Right forelimb (tissue), 1 donor: ENCODE results near the gene TGIF1.
A peak's percentile ranks its signal among the peaks of the same experiment; 100 is the strongest.

Experiments
- DNase-seq: peaks from one replicate; pipeline ENCODE4 v3.0.0-alpha.2; 2018

TGIF1 gene

GRCh38 chr18:3440341-3440740 lies 9.6 kb upstream of the TGIF1 start:
- DNase-seq = no peak

- DNase-seq = no peak
These were observed 8.7 kb upstream of the TGIF1 start for GRCh38 chr18:3441290-3441689.

- no peak for DNase-seq
These were observed 7.1 kb upstream of the TGIF1 start for GRCh38 chr18:3442919-3443318.

- no peak for DNase-seq
These were observed 5.7 kb upstream of the TGIF1 start for GRCh38 chr18:3444296-3444695.

GRCh38 chr18:3444954-3445353 lies 5.0 kb upstream of the TGIF1 start:
- DNase-seq = no peak

GRCh38 chr18:3447068-3447894 lies 2.7 kb upstream of the TGIF1 start:
- DNase-seq = no peak

GRCh38 chr18:3447895-3448837 lies 1.8 kb upstream of the TGIF1 start:
- peak; percentile 97 for DNase-seq

GRCh38 chr18:3448838-3449511 lies 997 bp upstream of the TGIF1 start:
- peak; percentile 72 for DNase-seq

GRCh38 chr18:3449512-3450011 lies 410 bp upstream of the TGIF1 start:
- DNase-seq = peak; percentile 89

GRCh38 chr18:3450799-3451182 lies 819 bp downstream of the TGIF1 start:
- peak; percentile 86 for DNase-seq

- peak; percentile 96 for DNase-seq
These were observed 1.4 kb downstream of the TGIF1 start for GRCh38 chr18:3451183-3451988.

GRCh38 chr18:3451989-3452749 lies 2.2 kb downstream of the TGIF1 start:
- peak; percentile 76 for DNase-seq

GRCh38 chr18:3452750-3453539 lies 3.0 kb downstream of the TGIF1 start:
- DNase-seq = no peak

- peak; percentile 63 for DNase-seq
These were observed 3.8 kb downstream of the TGIF1 start for GRCh38 chr18:3453540-3454364.

GRCh38 chr18:3454365-3455089 lies 4.6 kb downstream of the TGIF1 start:
- DNase-seq = no peak

- no peak for DNase-seq
These were observed 5.2 kb downstream of the TGIF1 start for GRCh38 chr18:3455090-3455635.

- DNase-seq = no peak
These were observed 6.1 kb downstream of the TGIF1 start for GRCh38 chr18:3455907-3456685.

- no peak for DNase-seq
These were observed 6.7 kb downstream of the TGIF1 start for GRCh38 chr18:3456686-3457069.
